Liver (tissue), 9 donors: Measurements from ENCODE around the gene SELENOO. TPM values are rescaled to one million over a fixed set of nuclear protein-coding genes. Genes with fewer than 3 reads are reported as not detected.

Experiments used
- DNase-seq: peaks from one replicate; pipeline ENCODE4 v3.0.0-alpha.2; 2017; ENCODE audit warnings: low spot score
- H3K27ac ChIP-seq, 2 donors: one replicate each; pipeline ENCODE4 v1.7.0; 2013; ENCODE audit warnings: inconsistent platforms in 2 of 2, low read length in 2 of 2, control low read depth in 1 of 2, low read depth in 1 of 2, mild to moderate bottlenecking in 1 of 2
- H3K27me3 ChIP-seq, 4 donors: one replicate each; pipeline versions ENCODE4 v1.6.1 to v1.7.0; 2013; ENCODE audit warnings: low read length in 3 of 4, inconsistent platforms in 1 of 4, mild to moderate bottlenecking in 1 of 4, moderate library complexity in 1 of 4; ENCODE audit not compliant: control insufficient read depth in 4 of 4, insufficient read depth in 4 of 4
- H3K36me3 ChIP-seq, 4 donors: one replicate each; pipeline versions ENCODE4 v1.6.1 to v1.7.0; 2013; ENCODE audit warnings: low read length in 3 of 4, mild to moderate bottlenecking in 3 of 4, low read depth in 1 of 4, moderate library complexity in 1 of 4; ENCODE audit not compliant: control insufficient read depth in 4 of 4, insufficient read depth in 3 of 4
- H3K4me1 ChIP-seq, 4 donors: one replicate each; pipeline versions ENCODE4 v1.6.1 to v1.7.0; 2013; ENCODE audit warnings: low read length in 3 of 4, mild to moderate bottlenecking in 3 of 4, moderate library complexity in 1 of 4; ENCODE audit not compliant: control insufficient read depth in 4 of 4, insufficient read depth in 4 of 4
- H3K4me3 ChIP-seq, 3 donors: one replicate each; pipeline versions ENCODE4 v1.6.1 to v1.7.0; 2013; ENCODE audit warnings: low read length in 3 of 3, control low read depth in 1 of 3, low read depth in 1 of 3, mild to moderate bottlenecking in 1 of 3
- H3K9ac ChIP-seq, 2 donors: one replicate each; pipeline ENCODE4 v1.7.0; 2013; ENCODE audit warnings: low read length in 2 of 2, mild to moderate bottlenecking in 2 of 2, moderate library complexity in 2 of 2, control low read depth in 1 of 2, low read depth in 1 of 2
- H3K9me3 ChIP-seq, 4 donors: one replicate each; pipeline versions ENCODE4 v1.6.1 to v1.7.0; 2013; ENCODE audit warnings: low read length in 3 of 4; ENCODE audit not compliant: control insufficient read depth in 4 of 4
- ATF3 ChIP-seq: IDR thresholded peaks from 2 replicates; pipeline ENCODE4 v1.6.1; 2016; ENCODE audit warnings: antibody characterized with exemption
- CTCF ChIP-seq: fragments of 150-350 bp; IDR thresholded peaks from 2 replicates; pipeline ENCODE4 v1.5.1; 2017; ENCODE audit warnings: improper control_type of control experiment, low read depth, low read length; ENCODE audit not compliant: missing input control
- EGR1 ChIP-seq, 2 donors: IDR thresholded peaks; 2 replicates each; pipeline ENCODE4 v1.6.1; 2016 to 2018; ENCODE audit warnings: antibody characterized with exemption in 2 of 2, low read depth in 2 of 2
- FOXA2 ChIP-seq: IDR thresholded peaks from 2 replicates; pipeline ENCODE4 v1.6.1; 2016; ENCODE audit warnings: antibody characterized with exemption
- GABPA ChIP-seq, 2 donors: IDR thresholded peaks in 1 of 2; conservative IDR thresholded peaks in 1 of 2; 2 replicates each; pipeline ENCODE4 v1.6.1; 2016; ENCODE audit warnings: antibody characterized with exemption in 2 of 2, mild to moderate bottlenecking in 1 of 2, moderate library complexity in 1 of 2
- HNF4A ChIP-seq, 2 donors: conservative IDR thresholded peaks; 2 replicates each; pipeline ENCODE4 v1.6.1; 2016; ENCODE audit warnings: antibody characterized with exemption in 2 of 2, mild to moderate bottlenecking in 2 of 2
- HNF4G ChIP-seq: IDR thresholded peaks from 2 replicates; pipeline ENCODE4 v1.6.1; 2016; ENCODE audit warnings: antibody characterized with exemption
- JUND ChIP-seq, 2 donors: IDR thresholded peaks; 2 replicates each; pipeline ENCODE4 v1.6.1; 2016; ENCODE audit warnings: antibody characterized with exemption in 2 of 2
- NR2F2 ChIP-seq: IDR thresholded peaks from 2 replicates; pipeline ENCODE4 v1.6.1; 2016; ENCODE audit warnings: antibody characterized with exemption
- RAD21 ChIP-seq, 2 donors: IDR thresholded peaks; 2 replicates each; pipeline ENCODE4 v1.6.1; 2016; ENCODE audit warnings: antibody characterized with exemption in 2 of 2, mild to moderate bottlenecking in 2 of 2
- REST ChIP-seq: IDR thresholded peaks from 2 replicates; pipeline ENCODE4 v1.6.1; 2016; ENCODE audit warnings: antibody characterized with exemption, mild to moderate bottlenecking
- RXRA ChIP-seq, 2 donors: IDR thresholded peaks; 2 replicates each; pipeline ENCODE4 v1.6.1; 2017 to 2018; ENCODE audit warnings: antibody characterized with exemption in 2 of 2, mild to moderate bottlenecking in 1 of 2
- SP1 ChIP-seq: IDR thresholded peaks from 2 replicates; pipeline ENCODE4 v1.6.1; 2018; ENCODE audit warnings: antibody characterized with exemption, mild to moderate bottlenecking
- TAF1 ChIP-seq: conservative IDR thresholded peaks from 2 replicates; pipeline ENCODE4 v1.6.1; 2016; ENCODE audit warnings: antibody characterized with exemption, mild to moderate bottlenecking
- YY1 ChIP-seq: IDR thresholded peaks from 2 replicates; pipeline ENCODE4 v1.6.1; 2016; ENCODE audit warnings: antibody characterized with exemption, mild to moderate bottlenecking
- ZBTB33 ChIP-seq: IDR thresholded peaks from 2 replicates; pipeline ENCODE4 v1.6.1; 2016; ENCODE audit warnings: antibody characterized with exemption
- WGBS: extraction: QIAGEN DNeasy Blood & Tissue Kit; methylation state at CpG from one replicate; pipeline ENCODE4 v1.1.7; 2013; 5-methylcytosine and 5-hydroxymethylcytosine counted together
- polyA plus RNA-seq, 2 donors: library from polyadenylated mRNA; stranded (reverse) in 1 of 2; unstranded in 1 of 2; fragments of 200-250 nt in 1 of 2; fragments of >200 nt in 1 of 2; fragmentation: Nextera tagmentation in 1 of 2; extraction: Ambion mirVana in 1 of 2; gene quantifications; one replicate each; pipeline versions ENCODE4 v1.2.1 to v1.2.3, GENCODE V29; 2013 to 2015
- total RNA-seq, 2 donors: library from RNA; depleted of rRNA; stranded (reverse); fragments of >200 nt; gene quantifications; one replicate each; pipeline ENCODE4 v1.2.3, GENCODE V29; 2014
- donor health status: healthy.
- donor health status: healthy.
- donor health status: healthy.
- donor health status: healthy.
- donor health status: healthy.

Gene SELENOO
- total and polyA plus RNA-seq, 4 donors = 16.4 to 59.2 (median 42.2) TPM

- no peak overlapping the region for H3K4me3 ChIP-seq
- H3K27ac ChIP-seq = no peak overlapping the region
- peak; percentile 74 for DNase-seq
- H3K9ac ChIP-seq = no peak overlapping the region
- 88% methylated on average over 24 of the region's 24 CpGs for WGBS
- H3K36me3 ChIP-seq = peaks cover 18 to 75% (median 31%) of the 10 kb centered on the region in 4 donors
- H3K9me3 ChIP-seq = no peaks in the 10 kb centered on the region
- H3K4me1 ChIP-seq = no peaks in the 10 kb centered on the region
- TF ChIP-seq REST (no peak), YY1 (no peak), ZBTB33 (no peak), GABPA (IDR thresholded peaks at IDR 0.05 in 1 of 2, conservative IDR thresholded peaks at IDR 0.05 in 1 of 2) (no peak), RAD21 (IDR thresholded peaks at IDR 0.05) (no peak), HNF4A (conservative IDR thresholded peaks at IDR 0.05) (no peak), JUND (IDR thresholded peaks at IDR 0.05) (no peak), TAF1 (no peak), SP1 (no peak), RXRA (IDR thresholded peaks at IDR 0.05) (no peak), CTCF (no peak), HNF4G (no peak)
- H3K27me3 ChIP-seq = no peaks in the 10 kb centered on the region
Observed at GRCh38 chr22:50225200-50225969, 24.6 kb downstream of the SELENOO start.

- Histone ChIP-seq H3K36me3 (peaks cover 18 to 67% (median 27%) of the 10 kb centered on the region in 4 donors), H3K9me3 (no peaks in the 10 kb centered on the region), H3K4me3 (no peak overlapping the region), H3K9ac (no peak overlapping the region), H3K27me3 (no peaks in the 10 kb centered on the region), H3K27ac (no peak overlapping the region), H3K4me1 (no peaks in the 10 kb centered on the region)
- 95% methylated on average over 31 of the region's 31 CpGs for WGBS
- no peak for DNase-seq
- TF ChIP-seq REST (no peak), FOXA2 (no peak), CTCF (no peak), NR2F2 (no peak), EGR1 (IDR thresholded peaks at IDR 0.05; ENCODE audit: low read depth in 2 of 2) (no peak), TAF1 (no peak), GABPA (IDR thresholded peaks at IDR 0.05 in 1 of 2, conservative IDR thresholded peaks at IDR 0.05 in 1 of 2) (no peak), YY1 (no peak), ATF3 (no peak)
Observed at GRCh38 chr22:50226063-50226874, 25.5 kb downstream of the SELENOO start.
